HUDEP-2 (cell line): ENCODE results near the gene OR10A4.
"Not testable (repeated sequence)": the region's sequence is repeated elsewhere in the genome, so short reads cannot be mapped to it uniquely, and the experiment has no call there.

Experiments
- DNase-seq, 76 experiments: peaks; one replicate each; lab custom pipeline; 2025; ENCODE audit not compliant: unreplicated experiment in 76 of 76; lab: John Stamatoyannopoulos, UW

The OR10A4 gene

GRCh38 chr11:6876325-6876724 lies at the start of gene OR10A4:
OR10A4 (plus strand) TSS chr11:6876625; CDS start chr11:6876648, 23 bp downstream.
- DNase-seq: no peak

DNA sequence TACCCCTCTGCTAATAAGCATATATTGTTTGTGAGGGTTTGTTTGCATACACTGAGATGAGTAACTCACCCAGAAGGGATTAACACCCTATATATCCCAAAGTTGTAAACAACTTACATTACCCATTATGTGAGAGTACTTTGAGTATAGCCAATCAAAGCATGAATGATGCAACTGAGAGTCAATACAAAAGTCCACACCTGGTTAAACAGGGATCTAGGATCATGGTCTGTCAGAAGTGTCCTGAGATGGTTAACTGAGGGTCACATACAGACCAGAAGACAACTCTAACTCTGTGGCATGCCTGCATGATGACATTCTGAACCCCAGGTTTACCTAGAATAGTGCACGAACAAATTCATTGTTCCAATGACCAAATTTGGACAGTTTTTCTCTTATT lies 48.3 kb upstream of the OR10A4 start:
- DNase-seq: no peak

DNA sequence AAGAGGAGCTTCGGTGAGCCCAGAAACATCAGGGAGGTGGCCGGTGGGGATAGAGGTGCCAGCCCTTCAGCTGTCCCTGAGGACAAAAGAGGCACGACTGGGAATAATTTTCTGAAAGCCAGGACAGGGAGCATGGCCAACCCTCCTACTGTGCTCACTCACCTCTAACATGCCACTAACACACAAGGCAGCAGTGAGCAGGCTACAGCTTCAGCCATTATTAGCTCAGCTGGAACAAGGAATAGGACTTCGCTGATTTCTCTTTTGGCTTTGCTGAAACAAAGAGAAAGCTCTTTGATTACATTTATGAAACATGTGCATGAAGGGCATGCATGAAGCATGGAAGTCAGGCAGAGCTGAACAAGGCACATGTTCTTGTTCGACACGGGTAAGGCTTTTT lies 43.1 kb upstream of the OR10A4 start:
- no peak for DNase-seq

- DNase-seq: no peak
Observed at GRCh38 chr11:6834021-6834420, 42.4 kb upstream of the OR10A4 start.

DNA sequence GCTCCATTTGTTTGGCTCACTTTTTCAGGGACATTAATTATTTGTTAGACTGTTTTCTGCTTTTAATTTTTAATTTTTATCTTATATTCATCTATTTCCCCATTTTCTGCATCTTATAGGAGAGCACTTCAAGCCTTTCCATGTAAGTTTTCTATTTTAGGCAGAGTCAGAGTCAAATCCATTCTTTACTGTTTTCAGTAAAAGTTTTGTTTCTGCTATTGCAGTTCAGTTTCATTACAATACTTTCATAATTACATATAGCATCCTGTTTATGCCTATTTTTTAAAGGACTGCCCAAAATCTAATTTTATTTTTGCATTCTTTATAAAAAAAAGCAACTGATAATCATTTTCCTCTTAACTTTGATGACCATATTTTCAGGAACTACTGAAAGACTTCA lies 34.7 kb upstream of the OR10A4 start:
- no peak for DNase-seq

DNA sequence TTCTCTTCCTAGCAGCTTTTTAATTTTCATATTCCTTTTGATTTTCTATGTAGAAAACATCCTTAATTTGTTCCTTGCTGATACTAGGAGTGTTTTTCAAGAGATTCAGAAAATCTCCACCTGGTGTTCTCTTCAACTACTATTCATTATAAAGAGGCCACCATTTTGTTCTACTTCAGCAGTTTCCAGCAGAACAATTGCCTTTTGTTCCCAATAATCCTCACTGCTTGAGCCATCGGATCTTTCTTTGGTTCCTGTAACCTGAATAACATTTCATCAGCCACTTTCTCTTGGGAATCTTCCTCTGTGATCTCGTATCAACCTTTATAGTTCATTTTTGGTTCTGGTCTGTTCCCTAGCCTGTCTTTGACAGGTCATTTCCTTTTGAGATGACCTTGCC lies 32.8 kb upstream of the OR10A4 start:
- no peak for DNase-seq

DNA sequence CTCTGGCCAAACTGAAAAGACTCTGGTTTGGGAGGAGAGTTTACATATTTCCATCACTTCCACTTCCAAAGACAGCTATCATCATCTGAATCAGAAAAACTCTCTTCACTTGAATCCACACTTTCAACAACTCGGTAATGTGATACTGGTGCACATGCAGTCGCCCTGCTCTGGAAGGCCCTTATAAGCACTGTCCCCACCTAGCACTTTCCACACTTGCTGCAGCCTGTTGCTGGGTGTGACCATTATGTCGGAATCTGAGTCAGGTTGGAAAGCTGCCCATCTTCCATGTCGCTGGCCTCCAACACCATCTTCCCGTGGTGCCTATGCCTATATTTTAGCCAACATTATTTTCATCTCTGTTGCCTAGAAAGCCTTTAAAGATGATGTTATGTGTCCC lies 32.1 kb upstream of the OR10A4 start:
- no peak for DNase-seq

- no peak for DNase-seq
Observed at GRCh38 chr11:6845383-6845782, 31.0 kb upstream of the OR10A4 start, which contains the start of gene OR10A5. OR10A5 (plus strand) TSS chr11:6845683; CDS start chr11:6845683, 0 bp downstream.

DNA sequence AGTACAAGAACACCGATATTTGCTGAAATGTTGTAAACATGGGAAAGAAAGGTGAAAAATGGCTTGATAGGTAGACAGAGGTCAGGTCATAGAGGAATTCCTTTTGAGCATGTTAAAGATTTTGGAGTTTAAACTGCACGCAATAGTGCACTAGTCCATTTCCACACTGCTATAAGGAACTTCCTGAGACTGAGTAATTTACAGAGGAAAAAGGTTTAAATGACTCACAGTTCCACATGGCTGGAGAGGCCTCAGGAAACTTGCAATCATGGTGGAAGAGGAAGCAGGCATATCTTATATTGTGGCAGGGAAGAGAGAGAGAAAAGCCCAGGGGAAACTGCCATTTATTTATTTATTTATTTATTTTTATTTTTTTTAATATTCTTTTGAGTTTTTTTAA lies 25.9 kb upstream of the OR10A4 start:
- no peak for DNase-seq

GRCh38 chr11:6854801-6855200 lies 21.6 kb upstream of the OR10A4 start:
- DNase-seq: not testable (repeated sequence)

GRCh38 chr11:6855971-6856541 lies 20.4 kb upstream of the OR10A4 start:
- DNase-seq: no peak

DNA sequence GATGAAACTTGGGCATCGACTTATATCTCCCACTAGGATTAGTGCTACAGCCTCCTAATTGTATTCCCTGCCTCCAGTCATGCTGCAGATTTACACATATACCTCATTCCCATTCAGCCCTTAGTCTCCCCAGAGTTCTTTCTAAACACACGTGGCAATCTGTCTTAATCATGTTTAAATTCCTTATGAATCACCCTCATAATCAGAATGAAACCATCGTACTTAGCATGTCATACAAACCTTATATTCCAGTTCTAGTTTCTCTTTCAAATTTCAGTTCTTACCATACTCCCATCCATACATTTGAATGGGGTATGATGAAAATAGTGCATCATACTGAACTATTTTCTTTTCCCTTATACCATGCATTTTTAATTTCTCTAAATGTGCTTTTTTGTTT lies 19.6 kb upstream of the OR10A4 start:
- no peak for DNase-seq

- DNase-seq: no peak
Observed at GRCh38 chr11:6862961-6863360, 13.5 kb upstream of the OR10A4 start, which contains the start of gene OR10A2. OR10A2 (plus strand) TSS chr11:6863057; CDS start chr11:6869755, 6,698 bp downstream.

DNA sequence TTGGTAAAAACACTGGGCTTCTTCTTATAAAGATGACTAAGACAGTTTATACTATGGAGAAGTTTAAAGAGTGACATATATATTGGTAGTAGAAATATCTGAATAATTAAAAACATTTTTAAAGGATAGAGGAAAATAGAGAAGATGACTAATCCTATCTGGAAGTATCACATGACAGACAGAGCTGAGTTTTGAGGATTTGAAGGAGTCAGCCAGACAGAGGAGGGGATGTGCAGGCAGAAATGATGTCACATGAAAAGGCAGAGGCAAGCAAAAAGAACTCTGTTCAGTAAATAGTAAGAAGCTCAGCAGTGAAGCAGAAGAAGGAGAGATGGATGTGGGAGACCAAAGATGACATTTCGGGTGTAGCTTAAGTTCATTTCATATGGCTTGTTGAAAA lies 12.0 kb upstream of the OR10A4 start:
- DNase-seq: no peak

DNA sequence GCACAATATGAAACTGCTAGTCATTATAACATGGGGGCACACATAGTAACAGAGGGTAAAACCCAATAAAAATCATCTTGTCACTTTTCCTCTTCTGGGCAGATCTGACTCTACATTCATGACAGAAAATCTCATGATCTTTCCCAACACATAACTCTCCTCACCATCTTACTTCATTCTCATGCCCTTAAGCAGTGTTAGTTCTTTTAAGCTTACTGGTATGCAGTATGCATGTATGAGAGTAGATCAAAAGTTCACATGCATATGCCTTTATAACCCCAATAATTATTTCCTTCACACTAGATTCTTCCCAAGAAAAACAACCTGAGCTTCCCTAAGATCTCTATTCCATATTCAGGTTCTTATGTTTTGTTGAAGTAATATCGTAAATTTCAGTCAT lies 5.1 kb upstream of the OR10A4 start:
- no peak for DNase-seq

DNA sequence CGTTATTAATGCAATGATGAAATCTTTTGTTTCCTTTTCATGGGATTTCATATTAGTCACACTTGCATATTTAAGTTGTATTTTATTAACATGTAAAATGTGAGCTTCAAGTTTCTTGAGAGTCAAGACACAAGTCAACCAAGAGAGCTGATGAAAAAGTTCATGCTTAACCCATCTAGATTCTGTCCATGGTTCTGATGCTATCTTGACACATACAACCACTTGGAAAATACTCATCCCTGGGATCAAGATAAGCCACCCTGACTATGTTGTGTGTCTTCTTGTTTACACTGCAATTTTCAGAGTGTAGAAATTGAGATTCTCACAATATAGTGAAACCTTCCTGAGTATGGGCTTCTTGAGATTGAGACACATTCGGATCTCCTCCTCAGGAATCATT lies 664 bp upstream of the OR10A4 start:
- DNase-seq: no peak

GRCh38 chr11:6876914-6877313 lies 489 bp downstream of the OR10A4 start:
- DNase-seq: no peak

DNA sequence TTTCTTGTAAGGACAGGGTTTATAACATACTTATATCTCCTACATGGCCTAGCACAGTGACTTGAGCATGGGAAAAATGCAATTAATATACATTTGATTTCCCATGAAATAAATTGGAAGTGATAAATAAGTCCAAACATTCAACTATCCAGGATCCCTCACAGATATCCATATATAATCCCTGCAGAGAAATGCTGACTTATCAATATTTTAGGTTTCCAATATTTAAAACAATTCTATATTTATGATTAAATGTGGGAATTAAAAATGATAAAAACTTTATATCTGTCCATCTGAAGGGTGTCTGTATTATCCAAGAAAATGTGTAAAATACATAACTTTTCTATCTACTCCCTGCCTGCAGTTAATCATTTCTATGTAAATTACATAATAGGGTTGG lies 6.3 kb downstream of the OR10A4 start:
- DNase-seq: no peak

DNA sequence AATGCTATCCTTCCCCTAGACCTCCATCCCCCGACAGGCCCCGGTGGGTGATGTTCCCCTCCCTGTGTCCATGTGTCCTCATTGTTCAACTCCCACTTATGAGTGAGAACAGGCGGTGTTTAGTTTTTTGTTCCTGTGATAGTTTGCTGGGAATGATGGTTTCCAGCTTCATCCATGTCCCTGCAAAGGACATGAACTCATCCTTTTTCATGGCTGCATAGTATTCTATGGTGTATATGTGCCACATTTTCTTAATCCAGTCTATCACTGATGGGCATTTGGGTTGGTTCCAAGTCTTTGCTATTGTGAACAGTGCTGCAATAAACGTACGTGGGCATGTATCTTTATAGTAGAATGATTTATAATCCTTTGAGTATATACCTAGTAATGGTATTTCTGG lies 11.3 kb downstream of the OR10A4 start:
- not testable (repeated sequence) for DNase-seq

- no peak for DNase-seq
Observed at GRCh38 chr11:6888830-6889229, 12.4 kb downstream of the OR10A4 start.

DNA sequence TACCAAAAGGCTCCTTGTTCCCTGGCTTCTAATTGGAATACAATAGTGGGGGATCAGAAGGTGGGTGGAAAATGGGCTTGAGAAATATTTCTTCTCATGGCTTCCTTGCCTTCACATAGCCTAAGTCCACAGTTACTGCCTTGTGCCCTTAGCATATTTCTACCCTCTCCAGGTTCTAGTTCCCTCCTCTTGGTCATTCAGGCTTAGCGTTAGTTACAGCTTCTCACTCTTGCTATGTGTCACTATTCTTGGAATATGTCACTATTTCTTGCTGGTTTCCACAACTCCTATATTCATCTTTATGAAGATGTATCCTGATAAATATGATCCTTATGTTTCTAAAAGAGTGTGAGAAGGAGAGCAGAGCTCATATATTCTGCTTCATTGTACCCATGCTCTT lies 13.4 kb downstream of the OR10A4 start:
- no peak for DNase-seq

- DNase-seq: no peak
Observed at GRCh38 chr11:6892400-6892799, 16.0 kb downstream of the OR10A4 start, which contains the start of gene OR2D2. OR2D2 (minus strand) TSS chr11:6892500; CDS start chr11:6892500, 0 bp downstream.

GRCh38 chr11:6894097-6894496 lies 17.7 kb downstream of the OR10A4 start:
- DNase-seq: no peak
